Neural cell (in vitro differentiated cells): ENCODE data around the gene EMP3. TPM values are rescaled to one million over a fixed set of nuclear protein-coding genes. Genes with fewer than 3 reads are reported as not detected.

Experiments used
- H2AFZ ChIP-seq: fragments of 200-600, 300-800 bp; sonication (generic), shearing (Covaris generic); 2 replicates; pipeline ENCODE4 v1.6.0; 2014; ENCODE audit warnings: low read depth, mild to moderate bottlenecking, antibody characterized with exemption, low read length, moderate library complexity
- H3F3A ChIP-seq: fragments of 200-600 bp; shearing (Covaris generic); 2 replicates; pipeline ENCODE4 v1.6.1; 2016; ENCODE audit warnings: mild to moderate bottlenecking, moderate library complexity, mixed read lengths, antibody characterized with exemption, low read length; ENCODE audit not compliant: insufficient read depth, poor library complexity, severe bottlenecking
- H3K27ac ChIP-seq: fragments of 200-600, 300-800 bp; sonication (generic), shearing (Covaris generic); 2 replicates; pipeline ENCODE4 v1.5.1; 2014; ENCODE audit warnings: mild to moderate bottlenecking, low read length, moderate library complexity
- H3K27me3 ChIP-seq: fragments of 300-800, 200-600 bp; sonication (generic), shearing (Covaris generic); 2 replicates; pipeline ENCODE4 v1.6.0; 2014; ENCODE audit warnings: mild to moderate bottlenecking, low read depth, low read length, moderate library complexity; ENCODE audit not compliant: insufficient read depth
- H3K36me3 ChIP-seq: fragments of 300-800, 200-600 bp; sonication (generic), shearing (Covaris generic); 2 replicates; pipeline ENCODE4 v1.5.1; 2014; ENCODE audit warnings: mild to moderate bottlenecking, antibody characterized with exemption, low read length, moderate library complexity; ENCODE audit not compliant: insufficient read depth
- H3K4me2 ChIP-seq: fragments of 300-800, 200-600 bp; sonication (generic), shearing (Covaris generic); 2 replicates; pipeline ENCODE4 v1.6.0; 2014; ENCODE audit warnings: mild to moderate bottlenecking, low read length
- H3K4me3 ChIP-seq: fragments of 300-800, 200-600 bp; sonication (generic), shearing (Covaris generic); 2 replicates; pipeline ENCODE4 v1.5.1; 2014; ENCODE audit warnings: mild to moderate bottlenecking, low read length, moderate library complexity
- H3K79me2 ChIP-seq: fragments of 200-600 bp; shearing (Covaris generic); replicated peaks from 2 replicates; pipeline ENCODE4 v1.6.0; 2014; ENCODE audit warnings: mild to moderate bottlenecking, low read length, moderate library complexity; ENCODE audit not compliant: insufficient read depth
- H3K9ac ChIP-seq: fragments of 300-800, 200-600 bp; sonication (generic), shearing (Covaris generic); 2 replicates; pipeline ENCODE4 v1.6.1; 2016; ENCODE audit warnings: mild to moderate bottlenecking, low read length, mixed read lengths
- H3K9me2 ChIP-seq: fragments of 200-600 bp; shearing (Covaris generic); 2 replicates; pipeline ENCODE4 v1.6.1; 2016; ENCODE audit warnings: mild to moderate bottlenecking, low read length, mixed read lengths; ENCODE audit not compliant: insufficient read depth
- H3K9me3 ChIP-seq: fragments of 200-600, 300-800 bp; sonication (generic), shearing (Covaris generic); 2 replicates; pipeline ENCODE4 v1.6.1; 2016; ENCODE audit warnings: mild to moderate bottlenecking, mixed run types, low read length, moderate library complexity, mixed read lengths
- H4K20me1 ChIP-seq: fragments of 200-600 bp; shearing (Covaris generic); 2 replicates; pipeline ENCODE4 v1.6.1; 2016; ENCODE audit warnings: mild to moderate bottlenecking, mixed run types; ENCODE audit not compliant: insufficient read depth
- CTCF ChIP-seq: fragments of 450-650 bp; IDR thresholded peaks from 2 replicates; pipeline ENCODE4 v1.5.1; 2014; ENCODE audit warnings: antibody characterized with exemption, mild to moderate bottlenecking, moderate library complexity; ENCODE audit not compliant: poor library complexity, severe bottlenecking
- EP300 ChIP-seq: fragments of 450-650 bp; conservative IDR thresholded peaks from 2 replicates; pipeline ENCODE4 v1.6.1; 2014; ENCODE audit warnings: antibody characterized with exemption, mild to moderate bottlenecking, moderate library complexity; ENCODE audit not compliant: poor library complexity, severe bottlenecking
- EZH2 ChIP-seq: fragments of 200-600, 300-800 bp; shearing (Covaris generic), sonication (generic); IDR thresholded peaks from 2 replicates; pipeline ENCODE4 v1.6.1; 2014; ENCODE audit warnings: antibody characterized with exemption, low read length, borderline replicate concordance, mild to moderate bottlenecking; ENCODE audit not compliant: insufficient read depth, poor library complexity, severe bottlenecking
- MXI1 ChIP-seq: fragments of 450-650 bp; conservative IDR thresholded peaks from 2 replicates; pipeline ENCODE4 v1.6.1; 2014; ENCODE audit warnings: antibody characterized with exemption, mild to moderate bottlenecking; ENCODE audit not compliant: poor library complexity, severe bottlenecking
- POLR2AphosphoS5 ChIP-seq: IDR thresholded peaks from 2 replicates; pipeline ENCODE4 v1.6.1; 2012
- RAD21 ChIP-seq: fragments of 450-650 bp; conservative IDR thresholded peaks from 2 replicates; pipeline ENCODE4 v1.6.1; 2014; ENCODE audit warnings: antibody characterized with exemption, mild to moderate bottlenecking, moderate library complexity
- REST ChIP-seq: IDR thresholded peaks from 2 replicates; pipeline ENCODE4 v1.6.1; 2012; ENCODE audit warnings: borderline replicate concordance
- SMC3 ChIP-seq: fragments of 450-650 bp; conservative IDR thresholded peaks from 2 replicates; pipeline ENCODE4 v1.6.1; 2014; ENCODE audit warnings: antibody characterized with exemption, mild to moderate bottlenecking, moderate library complexity; ENCODE audit not compliant: poor library complexity
- TAF1 ChIP-seq: IDR thresholded peaks from 2 replicates; pipeline ENCODE4 v1.6.1; 2012; ENCODE audit warnings: low read depth
- polyA plus RNA-seq: library from polyadenylated mRNA; depleted of rRNA; stranded (reverse); fragments of >200 nt; gene quantifications from 2 replicates; pipeline ENCODE4 v1.2.3, GENCODE V29; 2014

EMP3 gene
- polyA plus RNA-seq, 1 donor from 2014 or later = not detected

GRCh38 chr19:48292798-48293197, 32.6 kb upstream of the EMP3 start:
- no peak overlapping the region for H3K4me3 ChIP-seq
- H3K9me2 ChIP-seq = no peaks in the 10 kb centered on the region
- no peaks in the 10 kb centered on the region for H3K36me3 ChIP-seq
- H4K20me1 ChIP-seq = no peaks in the 10 kb centered on the region
- H2AFZ ChIP-seq = no peak overlapping the region
- no peaks in the 10 kb centered on the region for H3K9me3 ChIP-seq
- TF ChIP-seq EZH2 (no peak), RAD21 (no peak), CTCF (no peak), SMC3 (no peak), POLR2AphosphoS5 (no peak), TAF1 (no peak), MXI1 (no peak), REST (no peak), EP300 (no peak)
- H3K9ac ChIP-seq = no peak overlapping the region
- H3F3A ChIP-seq = no peaks in the 10 kb centered on the region
- H3K27ac ChIP-seq = no peak overlapping the region
- H3K79me2 ChIP-seq = no peaks in the 10 kb centered on the region
- H3K4me2 ChIP-seq = no peak overlapping the region
- peaks cover 5% of the 10 kb centered on the region for H3K27me3 ChIP-seq

- Histone ChIP-seq H3K4me2 (no peak overlapping the region), H3K9me3 (no peaks in the 10 kb centered on the region), H4K20me1 (no peaks in the 10 kb centered on the region), H3K36me3 (no peaks in the 10 kb centered on the region), H3K27me3 (peaks cover 5% of the 10 kb centered on the region), H3K27ac (no peak overlapping the region), H3K9me2 (no peaks in the 10 kb centered on the region), H3K79me2 (no peaks in the 10 kb centered on the region), H3K4me3 (no peak overlapping the region), H3K9ac (no peak overlapping the region), H3F3A (no peaks in the 10 kb centered on the region), H2AFZ (no peak overlapping the region)
- TF ChIP-seq EZH2 = no peak
- TF ChIP-seq TAF1 = no peak
- TF ChIP-seq EP300 = no peak
- no peak for TF ChIP-seq SMC3
- no peak for TF ChIP-seq POLR2AphosphoS5
- no peak for TF ChIP-seq MXI1
- no peak for TF ChIP-seq RAD21
- TF ChIP-seq CTCF = no peak
- TF ChIP-seq REST = no peak
Measured at GRCh38 chr19:48295458-48295857, 29.9 kb upstream of the EMP3 start.
